Esophagus muscularis mucosa (tissue), 4 donors: Measurements from ENCODE around the gene ANKRD65.

Experiments used
- CTCF ChIP-seq, 3 experiments: fragments of 200-600 bp in 2 of 3; fragments of 450-650 bp in 1 of 3; sonication (generic) in 2 of 3; IDR thresholded peaks; one replicate each; pipeline ENCODE4 v1.5.1; 2017 to 2019; ENCODE audit warnings: antibody characterized with exemption in 3 of 3, mild to moderate bottlenecking in 2 of 3, moderate library complexity in 1 of 3
- EP300 ChIP-seq: sonication (generic); formaldehyde crosslinking; IDR thresholded peaks from one replicate; pipeline ENCODE4 v1.6.1; 2017; ENCODE audit warnings: antibody characterized with exemption
- POLR2A ChIP-seq: fragments of 450-650 bp; IDR thresholded peaks from one replicate; pipeline ENCODE4 v1.6.1; 2017; ENCODE audit warnings: antibody characterized with exemption, moderate library complexity, mild to moderate bottlenecking, low read depth
- POLR2AphosphoS5 ChIP-seq, 2 donors: sonication (generic); formaldehyde crosslinking; IDR thresholded peaks; one replicate each; pipeline ENCODE4 v1.6.1; 2017; ENCODE audit warnings: antibody characterized with exemption in 2 of 2

GRCh38 chr1:1442069-1442770 lies 21.1 kb upstream of the ANKRD65 start:
- no peak for TF ChIP-seq CTCF (IDR thresholded peaks at IDR 0.05)
- no peak for TF ChIP-seq POLR2A
- no peak for TF ChIP-seq EP300
- TF ChIP-seq POLR2AphosphoS5 (IDR thresholded peaks at IDR 0.05), result peak; percentile 28 to 55
